C4-2B (cell line): ENCODE data around the gene KIF21A.

Source experiments
- ZFX ChIP-seq: fragments of 450-650 bp; IDR thresholded peaks from 2 replicates; pipeline ENCODE4 v1.6.1; 2017
- TF ChIP-seq, protein P1 (sequence below): fragments of 450-650 bp; conservative IDR thresholded peaks from 2 replicates; pipeline ENCODE4 v1.5.1; 2017; ENCODE audit warnings: mild to moderate bottlenecking

DNA sequence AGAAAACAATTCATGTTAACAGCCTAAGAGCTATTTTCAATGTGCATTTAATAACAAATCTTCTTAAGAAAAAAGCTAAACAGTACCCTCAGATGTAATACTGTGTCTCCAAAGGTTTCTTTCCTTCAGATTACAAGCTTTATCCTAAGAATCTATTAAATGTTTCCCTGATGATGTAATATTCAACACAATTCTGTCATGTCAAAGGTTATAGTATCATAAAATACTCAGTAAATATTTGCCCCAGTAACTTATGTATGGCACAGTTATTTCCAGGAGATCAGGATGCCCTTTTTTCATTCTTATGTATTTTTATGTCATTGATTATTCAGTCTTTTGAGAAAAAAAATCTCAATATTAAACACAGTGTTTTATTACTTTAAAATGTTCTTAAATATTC lies 128.4 kb downstream of the KIF21A start:
- TF ChIP-seq, protein P1, sequence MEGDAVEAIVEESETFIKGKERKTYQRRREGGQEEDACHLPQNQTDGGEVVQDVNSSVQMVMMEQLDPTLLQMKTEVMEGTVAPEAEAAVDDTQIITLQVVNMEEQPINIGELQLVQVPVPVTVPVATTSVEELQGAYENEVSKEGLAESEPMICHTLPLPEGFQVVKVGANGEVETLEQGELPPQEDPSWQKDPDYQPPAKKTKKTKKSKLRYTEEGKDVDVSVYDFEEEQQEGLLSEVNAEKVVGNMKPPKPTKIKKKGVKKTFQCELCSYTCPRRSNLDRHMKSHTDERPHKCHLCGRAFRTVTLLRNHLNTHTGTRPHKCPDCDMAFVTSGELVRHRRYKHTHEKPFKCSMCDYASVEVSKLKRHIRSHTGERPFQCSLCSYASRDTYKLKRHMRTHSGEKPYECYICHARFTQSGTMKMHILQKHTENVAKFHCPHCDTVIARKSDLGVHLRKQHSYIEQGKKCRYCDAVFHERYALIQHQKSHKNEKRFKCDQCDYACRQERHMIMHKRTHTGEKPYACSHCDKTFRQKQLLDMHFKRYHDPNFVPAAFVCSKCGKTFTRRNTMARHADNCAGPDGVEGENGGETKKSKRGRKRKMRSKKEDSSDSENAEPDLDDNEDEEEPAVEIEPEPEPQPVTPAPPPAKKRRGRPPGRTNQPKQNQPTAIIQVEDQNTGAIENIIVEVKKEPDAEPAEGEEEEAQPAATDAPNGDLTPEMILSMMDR = no peak
- no peak for TF ChIP-seq ZFX
